ENCODE results near the gene CACNA1G. TPM values are rescaled to one million over a fixed set of nuclear protein-coding genes. Genes with fewer than 3 reads are reported as not detected.

The CACNA1G gene
- total and polyA plus RNA-seq, 2 experiments from 2014 or later: 19.0 to 46.1 TPM

DNA sequence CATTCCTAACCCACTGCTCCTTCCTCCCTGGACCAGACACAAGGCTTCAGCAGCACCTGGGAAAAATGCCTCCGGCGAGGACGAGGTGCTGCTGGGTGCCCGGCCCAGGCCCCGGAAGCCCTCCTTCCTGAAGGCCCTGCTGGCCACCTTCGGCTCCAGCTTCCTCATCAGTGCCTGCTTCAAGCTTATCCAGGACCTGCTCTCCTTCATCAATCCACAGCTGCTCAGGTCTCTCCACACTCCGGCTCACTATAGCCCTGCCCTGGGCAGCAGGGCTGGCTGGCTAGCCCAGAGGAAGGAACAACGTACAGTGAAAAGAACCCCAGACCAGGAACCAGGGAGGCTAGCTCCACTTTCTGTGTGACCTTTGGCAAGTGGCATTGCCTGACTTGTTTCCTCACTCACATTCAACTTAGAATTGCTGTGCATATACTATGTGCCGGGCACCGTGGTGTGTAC lies 100.4 kb downstream of the CACNA1G start:
- Histone ChIP-seq H3K36me3 (no peaks in the 10 kb centered on the region), H3K4me3 (no peak overlapping the region), H3K27ac (no peak overlapping the region)

DNA sequence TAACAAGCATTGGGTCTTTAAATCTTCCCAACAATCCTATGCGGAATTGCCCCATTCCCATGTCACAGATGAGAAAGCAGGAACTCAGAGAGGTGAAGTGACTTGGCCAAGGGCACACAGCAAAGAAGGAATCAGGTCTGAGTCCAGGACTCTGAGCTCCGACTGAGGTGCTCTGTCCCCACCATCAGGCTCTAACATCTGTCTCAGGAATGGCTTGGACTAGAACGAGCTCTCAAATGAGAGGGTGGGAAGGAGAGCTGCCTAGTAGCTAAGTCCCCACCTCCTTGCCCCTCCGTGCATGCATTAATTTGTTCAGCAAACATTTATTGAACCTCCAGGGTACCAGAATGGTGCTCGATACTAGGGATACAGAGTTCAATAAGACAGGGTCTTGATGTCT lies 100.8 kb downstream of the CACNA1G start:
- Histone ChIP-seq H3K27me3 (no peaks in the 10 kb centered on the region), H3K36me3 (no peaks in the 10 kb centered on the region), H3K4me1 (ENCODE audit: low read depth) (peaks cover 8% of the 10 kb centered on the region), H3K27ac (no peak overlapping the region), H3K4me3 (no peak overlapping the region), H3K9me3 (ENCODE audit: low read depth) (no peaks in the 10 kb centered on the region)
- TF ChIP-seq, protein P1, sequence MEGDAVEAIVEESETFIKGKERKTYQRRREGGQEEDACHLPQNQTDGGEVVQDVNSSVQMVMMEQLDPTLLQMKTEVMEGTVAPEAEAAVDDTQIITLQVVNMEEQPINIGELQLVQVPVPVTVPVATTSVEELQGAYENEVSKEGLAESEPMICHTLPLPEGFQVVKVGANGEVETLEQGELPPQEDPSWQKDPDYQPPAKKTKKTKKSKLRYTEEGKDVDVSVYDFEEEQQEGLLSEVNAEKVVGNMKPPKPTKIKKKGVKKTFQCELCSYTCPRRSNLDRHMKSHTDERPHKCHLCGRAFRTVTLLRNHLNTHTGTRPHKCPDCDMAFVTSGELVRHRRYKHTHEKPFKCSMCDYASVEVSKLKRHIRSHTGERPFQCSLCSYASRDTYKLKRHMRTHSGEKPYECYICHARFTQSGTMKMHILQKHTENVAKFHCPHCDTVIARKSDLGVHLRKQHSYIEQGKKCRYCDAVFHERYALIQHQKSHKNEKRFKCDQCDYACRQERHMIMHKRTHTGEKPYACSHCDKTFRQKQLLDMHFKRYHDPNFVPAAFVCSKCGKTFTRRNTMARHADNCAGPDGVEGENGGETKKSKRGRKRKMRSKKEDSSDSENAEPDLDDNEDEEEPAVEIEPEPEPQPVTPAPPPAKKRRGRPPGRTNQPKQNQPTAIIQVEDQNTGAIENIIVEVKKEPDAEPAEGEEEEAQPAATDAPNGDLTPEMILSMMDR (IDR thresholded peaks at IDR 0.05; ENCODE audit: low read depth, low read length): no peak
- no peak for DNase-seq (ENCODE audit: low read depth in 1 of 2, low spot score in 1 of 2)

More for the DNA sequence above, 100.4 kb downstream of the CACNA1G start:
- TF ChIP-seq, protein P1 (IDR thresholded peaks at IDR 0.05; ENCODE audit: low read depth, low read length): no peak
- Histone ChIP-seq H3K4me1 (ENCODE audit: low read depth) (peaks cover 8% of the 10 kb centered on the region), H3K9me3 (ENCODE audit: low read depth) (no peaks in the 10 kb centered on the region), H3K27me3 (no peaks in the 10 kb centered on the region)
- no peak for DNase-seq (ENCODE audit: low read depth in 1 of 2, low spot score in 1 of 2)

DNA sequence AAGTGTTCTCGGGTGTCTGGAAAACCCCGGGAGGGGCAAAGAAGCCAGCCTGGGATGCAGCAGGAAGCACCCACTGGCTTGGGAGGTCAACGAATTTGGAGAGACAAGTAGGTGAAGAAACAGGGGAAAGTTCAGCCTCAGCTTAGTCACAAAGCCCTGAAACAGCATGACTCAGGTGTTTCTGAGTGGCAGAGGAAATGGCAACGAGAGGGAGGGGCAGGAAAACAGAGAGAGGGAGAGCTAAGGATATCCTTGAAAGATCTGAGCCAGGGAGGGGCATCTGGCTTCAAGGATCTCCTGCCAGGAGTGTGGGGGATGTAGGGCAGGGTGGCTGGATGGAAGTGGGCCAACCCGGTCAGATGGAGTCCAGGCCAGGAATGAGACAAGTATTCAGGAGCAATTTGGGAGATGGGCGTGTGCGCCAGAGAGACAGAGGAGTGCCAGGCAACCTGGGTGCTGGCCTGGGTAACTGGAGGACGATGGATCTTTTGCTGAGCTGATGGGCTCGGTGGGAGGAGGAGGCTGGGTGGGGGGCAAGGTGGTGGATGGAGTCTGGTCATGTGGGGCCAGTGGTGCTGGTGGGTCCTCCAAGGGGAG lies 101.4 kb downstream of the CACNA1G start:
- no peaks in the 10 kb centered on the region for H3K36me3 ChIP-seq
- no peak overlapping the region for H3K4me3 ChIP-seq
- no peaks in the 10 kb centered on the region for H3K9me3 ChIP-seq (ENCODE audit: low read depth)
- H3K4me1 ChIP-seq (ENCODE audit: low read depth): peaks cover 8% of the 10 kb centered on the region
- no peaks in the 10 kb centered on the region for H3K27me3 ChIP-seq
- peak in 1 of 2 donors; percentile 84 for DNase-seq (ENCODE audit: low read depth in 1 of 2, low spot score in 1 of 2)
- TF ChIP-seq, protein P1 (IDR thresholded peaks at IDR 0.05; ENCODE audit: low read depth, low read length): no peak
- H3K27ac ChIP-seq: no peak overlapping the region

DNA sequence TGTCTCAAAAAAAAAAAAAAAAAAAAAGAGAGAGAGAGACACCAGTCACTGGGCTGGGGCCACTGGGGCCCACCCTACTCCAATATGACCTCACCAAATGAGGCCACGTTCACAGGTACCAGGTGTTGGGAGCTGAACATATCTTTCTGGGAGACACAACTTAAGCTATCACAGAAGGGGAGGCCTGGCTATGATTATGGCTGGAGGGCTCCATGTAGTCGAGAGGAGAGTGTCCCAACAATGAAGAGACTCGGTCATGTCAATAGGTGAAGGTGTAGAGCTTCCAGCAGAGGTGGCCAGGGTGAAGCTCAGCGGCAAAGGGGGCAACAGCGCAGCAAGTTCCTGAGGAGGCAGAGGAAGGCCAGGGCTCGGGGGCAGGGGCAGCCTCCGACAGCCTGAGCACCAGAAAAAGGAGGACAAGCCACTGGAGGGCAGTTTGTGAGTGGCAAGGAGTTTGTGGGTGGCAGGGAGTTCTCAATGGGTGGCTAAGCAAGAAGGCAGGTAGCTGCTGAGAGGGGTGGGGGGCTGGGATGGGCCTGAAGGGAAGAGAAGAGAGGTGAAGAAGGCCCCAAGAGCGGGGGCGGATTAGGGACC lies 102.2 kb downstream of the CACNA1G start:
- Histone ChIP-seq H3K4me3 (no peak overlapping the region), H3K4me1 (ENCODE audit: low read depth) (peaks cover 8% of the 10 kb centered on the region), H3K27me3 (no peaks in the 10 kb centered on the region), H3K9me3 (ENCODE audit: low read depth) (no peaks in the 10 kb centered on the region), H3K27ac (no peak overlapping the region), H3K36me3 (no peaks in the 10 kb centered on the region)
- TF ChIP-seq, protein P1 (IDR thresholded peaks at IDR 0.05; ENCODE audit: low read depth, low read length): no peak
- DNase-seq (ENCODE audit: low read depth in 1 of 2, low spot score in 1 of 2): no peak

DNA sequence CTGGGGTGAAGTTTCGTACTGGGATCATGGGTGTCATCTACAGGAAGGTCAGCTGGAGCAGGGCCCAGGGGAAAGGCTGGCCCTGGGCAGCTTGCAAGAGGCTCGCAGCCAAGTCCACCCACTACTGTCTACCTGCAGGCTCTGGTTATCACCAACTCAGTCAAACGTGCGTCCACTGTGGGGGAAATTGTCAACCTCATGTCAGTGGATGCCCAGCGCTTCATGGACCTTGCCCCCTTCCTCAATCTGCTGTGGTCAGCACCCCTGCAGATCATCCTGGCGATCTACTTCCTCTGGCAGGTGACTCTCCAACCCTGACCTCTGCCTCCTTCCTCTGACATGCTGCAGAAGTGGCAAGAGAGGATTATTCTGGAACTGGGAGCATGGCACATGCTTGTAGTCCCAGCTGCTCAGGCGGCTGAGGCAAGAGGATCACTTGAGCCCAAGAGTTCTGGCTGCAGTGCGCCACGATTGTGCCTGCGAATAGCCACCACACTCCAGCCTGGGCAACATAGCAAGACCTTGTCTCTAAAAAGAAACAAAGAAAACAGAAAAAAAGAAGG lies 103.4 kb downstream of the CACNA1G start:
- Histone ChIP-seq H3K4me1 (ENCODE audit: low read depth) (peaks cover 8% of the 10 kb centered on the region), H3K27ac (no peak overlapping the region), H3K4me3 (no peak overlapping the region), H3K36me3 (no peaks in the 10 kb centered on the region), H3K9me3 (ENCODE audit: low read depth) (no peaks in the 10 kb centered on the region), H3K27me3 (no peaks in the 10 kb centered on the region)
- TF ChIP-seq, protein P1 (IDR thresholded peaks at IDR 0.05; ENCODE audit: low read depth, low read length): no peak
- DNase-seq (ENCODE audit: low read depth in 1 of 2, low spot score in 1 of 2): no peak

Measured in cardiac muscle cell (in vitro differentiated cells and primary cell).